GM12878 (cell line): ENCODE data around the gene RBMS1. TPM values are rescaled to one million over a fixed set of nuclear protein-coding genes. Genes with fewer than 3 reads are reported as not detected.

Experiments
- ATAC-seq: fragments of 200-7000 bp; cut with Tn5 transposase; 3 replicates; pipeline ENCODE4 v1.9.1; 2020; ENCODE audit warnings: mild to moderate bottlenecking, moderate library complexity
- BruUV-seq: library from RNA; stranded (reverse); fragments of 400-500 nt; replicated peaks from 2 replicates; lab custom pipeline; 2021; lab: Mats Ljungman, UMichigan
- CTCF ChIA-PET: fragments of 300-600 bp; sonication (Branson Sonifier 250); formaldehyde crosslinking; extraction: SDS; loops from one replicate; lab custom pipeline; 2021; ENCODE audit warnings: inconsistent platforms; lab: Yijun Ruan, JAX
- POLR2A ChIA-PET: fragments of 350-600 bp; formaldehyde crosslinking; extraction: SDS; loops from one replicate; lab custom pipeline; 2021; ENCODE audit warnings: inconsistent platforms; lab: Charles Lee
- RAD21 ChIA-PET: fragments of 300-600 bp; sonication (Branson Sonifier 250); formaldehyde crosslinking; loops from one replicate; lab custom pipeline; 2023; ENCODE audit warnings: antibody characterized with exemption; ENCODE audit not compliant: unreplicated experiment; lab: Charles Lee
- SMC1A ChIA-PET: fragments of 300-600 bp; sonication (Branson Sonifier 250); formaldehyde crosslinking; loops from one replicate; lab custom pipeline; 2023; ENCODE audit not compliant: unreplicated experiment, uncharacterized antibody; lab: Charles Lee
- DNase-seq: peaks from one replicate; pipeline ENCODE4 v3.0.0-alpha.2; 2011; ENCODE audit warnings: low read depth, low spot score
- FAIRE-seq: peaks from 3 replicates; lab custom pipeline; 2011; peaks lifted over from hg19 to GRCh38; lab: Jason Lieb, UNC
- H2AFZ ChIP-seq: 2 replicates; pipeline ENCODE4 v1.6.0; 2011; ENCODE audit warnings: low read depth, low read length, control low read depth; ENCODE audit not compliant: control insufficient read depth
- H3K27ac ChIP-seq: 2 replicates; pipeline ENCODE4 v1.5.1; 2011; ENCODE audit warnings: control low read depth; ENCODE audit not compliant: control insufficient read depth, insufficient read depth
- H3K27me3 ChIP-seq, 2 experiments: replicated peaks in 1 of 2; 2 replicates each; pipeline versions ENCODE4 v1.6.0 to v1.6.1; 2011; ENCODE audit warnings: low read length in 1 of 2; ENCODE audit not compliant: control insufficient read depth in 2 of 2, insufficient read depth in 2 of 2
- H3K36me3 ChIP-seq, 2 experiments: 2 replicates each; pipeline ENCODE4 v1.5.1; 2011; ENCODE audit warnings: low read length in 1 of 2; ENCODE audit not compliant: control insufficient read depth in 2 of 2, insufficient read depth in 2 of 2
- H3K4me1 ChIP-seq: 2 replicates; pipeline ENCODE4 v1.6.1; 2011; ENCODE audit warnings: mild to moderate bottlenecking, low read length, moderate library complexity, mixed read lengths; ENCODE audit not compliant: control insufficient read depth, insufficient read depth
- H3K4me2 ChIP-seq: 2 replicates; pipeline ENCODE4 v1.6.0; 2011; ENCODE audit warnings: control low read depth; ENCODE audit not compliant: control insufficient read depth, insufficient read depth
- H3K4me3 ChIP-seq: fragments of 200-600 bp; sonication (generic); 2 replicates; pipeline ENCODE4 v1.5.1; 2016
- H3K79me2 ChIP-seq: 2 replicates; pipeline ENCODE4 v1.6.0; 2011; ENCODE audit warnings: low read length; ENCODE audit not compliant: control insufficient read depth, insufficient read depth
- H3K9ac ChIP-seq: 2 replicates; pipeline ENCODE4 v1.8.0; 2011; ENCODE audit warnings: low read length, control low read depth, mixed read lengths; ENCODE audit not compliant: control insufficient read depth, insufficient read depth
- H3K9me3 ChIP-seq: replicated peaks from 3 replicates; pipeline ENCODE4 v1.5.1; 2011; ENCODE audit warnings: mild to moderate bottlenecking, low read length; ENCODE audit not compliant: control insufficient read depth, insufficient read depth
- H4K20me1 ChIP-seq: 2 replicates; pipeline ENCODE4 v1.6.0; 2011; ENCODE audit not compliant: control insufficient read depth, insufficient read depth
- FOS ChIP-seq: IDR thresholded peaks from 3 replicates; pipeline ENCODE4 v1.6.1; 2011; ENCODE audit warnings: borderline replicate concordance; ENCODE audit not compliant: insufficient read length; ENCODE audit errors: extremely low read depth
- IKZF1 ChIP-seq: fragments of 450-650 bp; conservative IDR thresholded peaks from 2 replicates; pipeline ENCODE4 v1.6.1; 2017; ENCODE audit warnings: antibody characterized with exemption, mild to moderate bottlenecking
- MXI1 ChIP-seq: fragments of 150-350 bp; IDR thresholded peaks from 2 replicates; pipeline ENCODE4 v1.6.1; 2011; ENCODE audit warnings: low read depth, mild to moderate bottlenecking, inconsistent platforms, low read length, improper control_type of control experiment
- TAF1 ChIP-seq: IDR thresholded peaks from 2 replicates; pipeline ENCODE4 v1.6.1; 2011; ENCODE audit warnings: mild to moderate bottlenecking, low read depth, low read length, borderline replicate concordance
- YBX1 ChIP-seq: fragments of 450-650 bp; IDR thresholded peaks from 2 replicates; pipeline ENCODE4 v1.6.1; 2016; ENCODE audit warnings: antibody characterized with exemption
- ZNF24 ChIP-seq: fragments of 450-650 bp; IDR thresholded peaks from 2 replicates; pipeline ENCODE4 v1.6.1; 2017; ENCODE audit warnings: antibody characterized with exemption, mild to moderate bottlenecking
- WGBS: methylation state at CpG from one replicate; pipeline ENCODE4 v1.1.6; 2016; ENCODE audit warnings: low lambda C conversion rate; ENCODE audit not compliant: insufficient replicate concordance, insufficient coverage; ENCODE audit errors: missing lambda C conversion rate; 5-methylcytosine and 5-hydroxymethylcytosine counted together
- in situ Hi-C: fragments of 300-500 bp; cut with MboI; formaldehyde crosslinking; loops from 9 replicates; pipeline ENCODE4 v1.14.3; 2018; ENCODE audit warnings: mixed read lengths
- intact Hi-C: fragments of 100-400 bp; cut with micrococcal nuclease; formaldehyde crosslinking; loops from one replicate; pipeline ENCODE4 v1.14.2; 2022; ENCODE audit not compliant: unreplicated experiment
- polyA plus RNA-seq, 11 experiments: library from polyadenylated mRNA; depleted of rRNA in 4 of 11; unstranded in 6 of 11; stranded (reverse) in 5 of 11; fragments of >200 nt; fragmentation: Nextera tagmentation in 4 of 11; fragmentation: Illumina TruSeq in 1 of 11; extraction: Ambion mirVana in 4 of 11; extraction: Trizol in 1 of 11; gene quantifications; 1 replicate in 1 of 11; 2 replicates in 10 of 11; pipeline versions ENCODE4 v1.2.1 to v1.2.3, GENCODE V29; 2011 to 2016; ENCODE audit warnings: inconsistent platforms in 2 of 11, missing spikeins in 2 of 11, low read depth in 1 of 11
- total RNA-seq, 4 experiments: library from RNA; depleted of rRNA in 3 of 4; stranded (reverse); fragments of >200 nt in 3 of 4; fragmentation: Illumina TruSeq in 1 of 4; extraction: Trizol in 1 of 4; gene quantifications; 2 replicates each; pipeline versions ENCODE4 v1.2.1 to v1.2.3, GENCODE V29; 2013 to 2021
- TF ChIP-seq, protein P1 (sequence below): IDR thresholded peaks from 2 replicates; pipeline ENCODE4 v1.6.1; 2012; ENCODE audit warnings: low read length, inconsistent platforms
- TF ChIP-seq, protein P2 (sequence below): fragments of 450-650 bp; IDR thresholded peaks from 2 replicates; pipeline ENCODE4 v1.6.1; 2017; ENCODE audit warnings: low read depth, mild to moderate bottlenecking, moderate library complexity
- TF ChIP-seq, protein P3 (sequence below): IDR thresholded peaks from 2 replicates; pipeline ENCODE4 v1.6.1; 2011; ENCODE audit warnings: borderline replicate concordance, low read depth, mild to moderate bottlenecking, moderate library complexity, low read length; ENCODE audit not compliant: insufficient read depth, poor library complexity, severe bottlenecking

RBMS1 gene
- total and polyA plus RNA-seq, 10 of the 15 experiments (the other 5 are each of a cell fraction or from before 2014, with no cell fraction given): 0.04 to 0.31 (median 0.17) TPM; not detected in 1

DNA sequence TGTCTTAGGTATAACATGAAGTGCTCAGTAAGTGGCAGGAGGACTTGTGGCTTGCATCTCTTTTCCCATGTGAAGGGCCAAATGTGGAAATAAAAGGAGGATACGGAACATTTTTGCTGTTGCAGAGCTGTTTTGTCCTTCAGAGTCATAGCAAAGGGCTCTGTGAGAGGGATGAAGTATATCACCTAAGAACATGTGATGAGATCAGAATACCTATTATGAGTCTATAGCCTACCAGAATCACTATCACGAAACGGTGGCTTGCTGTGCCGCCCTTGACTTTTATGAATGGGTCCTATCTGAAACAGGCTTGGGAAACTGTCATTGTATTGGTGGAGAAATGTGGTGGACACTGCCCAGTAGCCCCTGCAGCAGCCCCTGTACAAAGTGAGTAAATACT, 226.6 kb downstream of the RBMS1 start:
- no peak for DNase-seq
- WGBS: 7% methylated on average over 4 of the region's 4 CpGs
- Histone ChIP-seq H3K9ac (no peak overlapping the region), H4K20me1 (no peaks in the 10 kb centered on the region), H3K36me3 (no peaks in the 10 kb centered on the region), H2AFZ (no peak overlapping the region), H3K79me2 (no peaks in the 10 kb centered on the region), H3K9me3 (no peaks in the 10 kb centered on the region), H3K4me2 (no peak overlapping the region), H3K4me3 (no peak overlapping the region), H3K27me3 (peaks cover 2 to 5% of the 10 kb centered on the region in 2 experiments; a peak in 2 of 4 replicates), H3K27ac (no peak overlapping the region), H3K4me1 (peaks cover 3% of the 10 kb centered on the region)
- ChIA-PET SMC1A (interaction anchor here (0.8 to 2.0 kb wide), 3 partner anchors 10 to 157 kb away, joined by 3 to 6 read pairs (median 5); no protein-coding TSS in a partner anchor), POLR2A (no interaction called here), RAD21 (no interaction called here), CTCF (no interaction called here)
- intact Hi-C loops: loop anchor here (5.0 kb wide), 1 partner anchor 155 kb away; no protein-coding TSS in a partner anchor
- BruUV-seq: no TSS peak
- no peak for FAIRE-seq
- ATAC-seq: no peak
- in situ Hi-C loops: no loop called here
- no peak for TF ChIP-seq FOS
- no peak for TF ChIP-seq YBX1
- no peak for TF ChIP-seq TAF1

DNA sequence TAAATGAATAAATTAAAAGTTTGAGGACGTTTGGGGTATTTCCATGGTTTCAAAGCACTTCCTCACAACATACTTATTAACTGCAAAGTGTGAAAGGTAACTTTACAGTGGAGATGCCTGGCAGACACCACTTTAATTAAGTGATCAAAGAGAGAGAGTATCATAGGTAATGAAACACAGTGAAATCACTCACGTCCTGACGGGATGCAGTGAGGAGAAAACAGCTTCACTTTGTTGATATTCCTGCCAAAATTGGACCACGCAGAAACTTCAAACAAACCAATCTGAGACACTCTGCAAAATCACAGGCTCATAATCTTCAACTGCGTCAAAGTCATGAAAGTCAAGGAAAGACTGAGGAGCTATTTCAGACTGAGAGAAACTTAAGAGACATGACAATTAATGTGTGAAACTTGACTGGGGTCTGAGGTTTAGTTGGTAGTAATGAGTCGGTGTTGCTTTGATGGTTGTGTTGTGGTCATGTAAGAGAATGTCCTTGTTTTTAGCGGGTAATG, 227.5 kb downstream of the RBMS1 start:
- no peak overlapping the region for H3K4me3 ChIP-seq
- TF ChIP-seq, protein P1, sequence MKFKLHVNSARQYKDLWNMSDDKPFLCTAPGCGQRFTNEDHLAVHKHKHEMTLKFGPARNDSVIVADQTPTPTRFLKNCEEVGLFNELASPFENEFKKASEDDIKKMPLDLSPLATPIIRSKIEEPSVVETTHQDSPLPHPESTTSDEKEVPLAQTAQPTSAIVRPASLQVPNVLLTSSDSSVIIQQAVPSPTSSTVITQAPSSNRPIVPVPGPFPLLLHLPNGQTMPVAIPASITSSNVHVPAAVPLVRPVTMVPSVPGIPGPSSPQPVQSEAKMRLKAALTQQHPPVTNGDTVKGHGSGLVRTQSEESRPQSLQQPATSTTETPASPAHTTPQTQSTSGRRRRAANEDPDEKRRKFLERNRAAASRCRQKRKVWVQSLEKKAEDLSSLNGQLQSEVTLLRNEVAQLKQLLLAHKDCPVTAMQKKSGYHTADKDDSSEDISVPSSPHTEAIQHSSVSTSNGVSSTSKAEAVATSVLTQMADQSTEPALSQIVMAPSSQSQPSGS: peak; percentile 27; the same call in 1 of the 2 replicates
- TF ChIP-seq IKZF1 (peak; percentile 79), MXI1 (0 out of 2 replicates have a peak, but pooled peaks have one; percentile 41), ZNF24 (no peak)
- TF ChIP-seq, protein P2, sequence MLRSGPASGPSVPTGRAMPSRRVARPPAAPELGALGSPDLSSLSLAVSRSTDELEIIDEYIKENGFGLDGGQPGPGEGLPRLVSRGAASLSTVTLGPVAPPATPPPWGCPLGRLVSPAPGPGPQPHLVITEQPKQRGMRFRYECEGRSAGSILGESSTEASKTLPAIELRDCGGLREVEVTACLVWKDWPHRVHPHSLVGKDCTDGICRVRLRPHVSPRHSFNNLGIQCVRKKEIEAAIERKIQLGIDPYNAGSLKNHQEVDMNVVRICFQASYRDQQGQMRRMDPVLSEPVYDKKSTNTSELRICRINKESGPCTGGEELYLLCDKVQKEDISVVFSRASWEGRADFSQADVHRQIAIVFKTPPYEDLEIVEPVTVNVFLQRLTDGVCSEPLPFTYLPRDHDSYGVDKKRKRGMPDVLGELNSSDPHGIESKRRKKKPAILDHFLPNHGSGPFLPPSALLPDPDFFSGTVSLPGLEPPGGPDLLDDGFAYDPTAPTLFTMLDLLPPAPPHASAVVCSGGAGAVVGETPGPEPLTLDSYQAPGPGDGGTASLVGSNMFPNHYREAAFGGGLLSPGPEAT: 0 out of 2 replicates have a peak, but pooled peaks have one; percentile 55
- TF ChIP-seq, protein P3, sequence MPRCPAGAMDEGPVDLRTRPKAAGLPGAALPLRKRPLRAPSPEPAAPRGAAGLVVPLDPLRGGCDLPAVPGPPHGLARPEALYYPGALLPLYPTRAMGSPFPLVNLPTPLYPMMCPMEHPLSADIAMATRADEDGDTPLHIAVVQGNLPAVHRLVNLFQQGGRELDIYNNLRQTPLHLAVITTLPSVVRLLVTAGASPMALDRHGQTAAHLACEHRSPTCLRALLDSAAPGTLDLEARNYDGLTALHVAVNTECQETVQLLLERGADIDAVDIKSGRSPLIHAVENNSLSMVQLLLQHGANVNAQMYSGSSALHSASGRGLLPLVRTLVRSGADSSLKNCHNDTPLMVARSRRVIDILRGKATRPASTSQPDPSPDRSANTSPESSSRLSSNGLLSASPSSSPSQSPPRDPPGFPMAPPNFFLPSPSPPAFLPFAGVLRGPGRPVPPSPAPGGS: no peak

More for the DNA sequence above, 227.5 kb downstream of the RBMS1 start:
- Histone ChIP-seq H3K79me2 (no peaks in the 10 kb centered on the region), H4K20me1 (no peaks in the 10 kb centered on the region), H3K36me3 (no peaks in the 10 kb centered on the region), H3K4me1 (peaks cover 3% of the 10 kb centered on the region), H3K9ac (no peak overlapping the region), H3K9me3 (no peaks in the 10 kb centered on the region), H2AFZ (no peak overlapping the region), H3K27me3 (peaks cover 2 to 5% of the 10 kb centered on the region in 2 experiments; a peak in 2 of 4 replicates), H3K4me2 (no peak overlapping the region), H3K27ac (no peak overlapping the region)
- RAD21 ChIA-PET: interaction anchor here (1.0 kb wide), 1 partner anchor 57 kb away, joined by 3 read pairs; no protein-coding TSS in a partner anchor
- SMC1A ChIA-PET: interaction anchor here (0.7 to 2.0 kb wide), 7 partner anchors 7 to 156 kb away, joined by 3 to 7 read pairs (median 4); no protein-coding TSS in a partner anchor
- FAIRE-seq (peak; percentile 62), DNase-seq (peak; percentile 49), ATAC-seq (peak; percentile 77)
- intact Hi-C loops (loop anchor here (1.0 to 5.0 kb wide), 2 partner anchors 56 to 154 kb away; no protein-coding TSS in a partner anchor), in situ Hi-C loops (no loop called here)
- POLR2A ChIA-PET: no interaction called here
- no TSS peak for BruUV-seq
- WGBS: under 1% methylated on average over 7 of the region's 7 CpGs
- CTCF ChIA-PET: interaction anchor here (0.7 to 2.1 kb wide), 5 partner anchors 14 to 157 kb away, joined by 3 to 5 read pairs (median 3); no protein-coding TSS in a partner anchor
